GM12878 (cell line): Measurements from ENCODE around the gene EPHA10.

Source experiments
- CREM ChIP-seq: IDR thresholded peaks from 2 replicates; pipeline ENCODE4 v1.6.1; 2014; ENCODE audit warnings: antibody characterized with exemption, low read depth
- EZH2 ChIP-seq: IDR thresholded peaks from 2 replicates; pipeline ENCODE4 v1.6.1; 2012; ENCODE audit warnings: low read depth, mild to moderate bottlenecking, control low read depth, inconsistent platforms, low read length, borderline replicate concordance; ENCODE audit not compliant: control insufficient read depth
- SIN3A ChIP-seq: IDR thresholded peaks from 2 replicates; pipeline ENCODE4 v1.6.1; 2012; ENCODE audit warnings: low read depth, low read length, improper control_type of control experiment
- TF ChIP-seq, protein P1 (sequence below): fragments of 450-650 bp; IDR thresholded peaks from 2 replicates; pipeline ENCODE4 v1.6.1; 2017; ENCODE audit warnings: mild to moderate bottlenecking, moderate library complexity

DNA sequence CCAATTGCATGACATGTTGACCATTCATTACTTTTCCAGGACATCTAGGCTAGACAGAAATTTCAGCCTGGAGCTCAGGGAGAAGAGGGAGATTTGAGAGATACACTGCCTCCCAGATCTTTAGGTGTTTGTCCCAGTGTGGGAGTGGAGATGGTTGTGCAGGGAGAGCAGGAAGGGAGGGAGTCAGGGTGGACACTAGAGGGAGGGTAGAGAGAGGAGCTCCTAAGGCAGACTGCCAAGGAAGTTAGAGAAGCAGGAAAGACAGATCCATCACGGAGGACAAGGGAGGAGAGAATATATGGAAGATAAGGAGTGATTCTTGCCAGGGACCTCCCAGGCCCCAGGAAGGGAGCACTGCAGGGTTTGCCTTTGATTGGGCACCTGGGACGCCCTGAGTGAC, 63.9 kb downstream of the EPHA10 start:
- no peak for TF ChIP-seq SIN3A
- TF ChIP-seq EZH2, result no peak
- TF ChIP-seq, protein P1, sequence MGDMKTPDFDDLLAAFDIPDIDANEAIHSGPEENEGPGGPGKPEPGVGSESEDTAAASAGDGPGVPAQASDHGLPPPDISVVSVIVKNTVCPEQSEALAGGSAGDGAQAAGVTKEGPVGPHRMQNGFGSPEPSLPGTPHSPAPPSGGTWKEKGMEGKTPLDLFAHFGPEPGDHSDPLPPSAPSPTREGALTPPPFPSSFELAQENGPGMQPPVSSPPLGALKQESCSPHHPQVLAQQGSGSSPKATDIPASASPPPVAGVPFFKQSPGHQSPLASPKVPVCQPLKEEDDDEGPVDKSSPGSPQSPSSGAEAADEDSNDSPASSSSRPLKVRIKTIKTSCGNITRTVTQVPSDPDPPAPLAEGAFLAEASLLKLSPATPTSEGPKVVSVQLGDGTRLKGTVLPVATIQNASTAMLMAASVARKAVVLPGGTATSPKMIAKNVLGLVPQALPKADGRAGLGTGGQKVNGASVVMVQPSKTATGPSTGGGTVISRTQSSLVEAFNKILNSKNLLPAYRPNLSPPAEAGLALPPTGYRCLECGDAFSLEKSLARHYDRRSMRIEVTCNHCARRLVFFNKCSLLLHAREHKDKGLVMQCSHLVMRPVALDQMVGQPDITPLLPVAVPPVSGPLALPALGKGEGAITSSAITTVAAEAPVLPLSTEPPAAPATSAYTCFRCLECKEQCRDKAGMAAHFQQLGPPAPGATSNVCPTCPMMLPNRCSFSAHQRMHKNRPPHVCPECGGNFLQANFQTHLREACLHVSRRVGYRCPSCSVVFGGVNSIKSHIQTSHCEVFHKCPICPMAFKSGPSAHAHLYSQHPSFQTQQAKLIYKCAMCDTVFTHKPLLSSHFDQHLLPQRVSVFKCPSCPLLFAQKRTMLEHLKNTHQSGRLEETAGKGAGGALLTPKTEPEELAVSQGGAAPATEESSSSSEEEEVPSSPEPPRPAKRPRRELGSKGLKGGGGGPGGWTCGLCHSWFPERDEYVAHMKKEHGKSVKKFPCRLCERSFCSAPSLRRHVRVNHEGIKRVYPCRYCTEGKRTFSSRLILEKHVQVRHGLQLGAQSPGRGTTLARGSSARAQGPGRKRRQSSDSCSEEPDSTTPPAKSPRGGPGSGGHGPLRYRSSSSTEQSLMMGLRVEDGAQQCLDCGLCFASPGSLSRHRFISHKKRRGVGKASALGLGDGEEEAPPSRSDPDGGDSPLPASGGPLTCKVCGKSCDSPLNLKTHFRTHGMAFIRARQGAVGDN, result no peak
- TF ChIP-seq CREM, result no peak
